Astrocyte (in vitro differentiated cells and primary cell): ENCODE results near the gene PSD. TPM values are rescaled to one million over a fixed set of nuclear protein-coding genes. Genes with fewer than 3 reads are reported as not detected.
"Not testable (repeated sequence)": the region's sequence is repeated elsewhere in the genome, so short reads cannot be mapped to it uniquely, and the experiment has no call there.

Source experiments
- DNase-seq: peaks from one replicate; pipeline ENCODE4 v3.0.0-alpha.2; 2010; ENCODE audit warnings: low read depth
- FAIRE-seq: peaks from 2 replicates; lab custom pipeline; 2011; peaks lifted over from hg19 to GRCh38; lab: Jason Lieb, UNC
- H2AFZ ChIP-seq: 2 replicates; pipeline ENCODE4 v1.6.0; 2012; ENCODE audit warnings: low read depth, low read length, inconsistent platforms
- H3K27ac ChIP-seq: 2 replicates; pipeline ENCODE4 v1.5.1; 2011; ENCODE audit warnings: low read depth, low read length, inconsistent platforms
- H3K27me3 ChIP-seq: 2 replicates; pipeline ENCODE4 v1.6.0; 2011; ENCODE audit warnings: low read length, inconsistent platforms; ENCODE audit not compliant: insufficient read depth
- H3K36me3 ChIP-seq: 2 replicates; pipeline ENCODE4 v1.5.1; 2011; ENCODE audit warnings: low read length, inconsistent platforms; ENCODE audit not compliant: insufficient read depth
- H3K4me1 ChIP-seq: 2 replicates; pipeline ENCODE4 v1.5.1; 2011; ENCODE audit warnings: low read length, inconsistent platforms; ENCODE audit not compliant: insufficient read depth
- H3K4me2 ChIP-seq: 2 replicates; pipeline ENCODE4 v1.6.0; 2012; ENCODE audit warnings: low read length, inconsistent platforms
- H3K4me3 ChIP-seq: 2 replicates; pipeline ENCODE4 v1.5.1; 2011; ENCODE audit warnings: low read depth, mild to moderate bottlenecking, low read length, inconsistent platforms; ENCODE audit not compliant: insufficient read depth
- H3K79me2 ChIP-seq: 2 replicates; pipeline ENCODE4 v1.6.0; 2012; ENCODE audit warnings: mild to moderate bottlenecking, low read length, inconsistent platforms; ENCODE audit not compliant: insufficient read depth
- H3K9ac ChIP-seq: 2 replicates; pipeline ENCODE4 v1.6.0; 2012; ENCODE audit warnings: mild to moderate bottlenecking, low read length, inconsistent platforms
- H3K9me3 ChIP-seq: 2 replicates; pipeline ENCODE4 v1.5.1; 2012; ENCODE audit warnings: low read depth, mild to moderate bottlenecking, low read length, inconsistent platforms; ENCODE audit not compliant: insufficient read depth
- H4K20me1 ChIP-seq: 2 replicates; pipeline ENCODE4 v1.6.0; 2012; ENCODE audit warnings: low read length, inconsistent platforms; ENCODE audit not compliant: insufficient read depth
- H3K27ac Mint-ChIP-seq: one replicate; pipeline ENCODE4 v1.8.0; 2021; ENCODE audit warnings: mild to moderate bottlenecking, mixed read lengths; ENCODE audit not compliant: unreplicated experiment
- H3K27me3 Mint-ChIP-seq: one replicate; pipeline ENCODE4 v1.8.0; 2021; ENCODE audit warnings: low read depth, mixed read lengths; ENCODE audit not compliant: unreplicated experiment
- H3K36me3 Mint-ChIP-seq: one replicate; pipeline ENCODE4 v1.8.0; 2021; ENCODE audit warnings: low read depth, mixed read lengths; ENCODE audit not compliant: unreplicated experiment
- H3K4me1 Mint-ChIP-seq: one replicate; pipeline ENCODE4 v1.8.0; 2021; ENCODE audit warnings: low read depth, mixed read lengths; ENCODE audit not compliant: unreplicated experiment
- H3K4me3 Mint-ChIP-seq: one replicate; pipeline ENCODE4 v1.8.0; 2021; ENCODE audit warnings: mild to moderate bottlenecking, moderate library complexity, mixed read lengths; ENCODE audit not compliant: unreplicated experiment
- H3K9me3 Mint-ChIP-seq: one replicate; pipeline ENCODE4 v1.8.0; 2021; ENCODE audit warnings: mild to moderate bottlenecking, mixed read lengths; ENCODE audit not compliant: unreplicated experiment
- CTCF ChIP-seq: IDR thresholded peaks from 2 replicates; pipeline ENCODE4 v1.5.1; 2011; ENCODE audit warnings: low read depth, mild to moderate bottlenecking, inconsistent platforms, low read length, moderate library complexity; ENCODE audit not compliant: insufficient read depth
- EZH2 ChIP-seq: IDR thresholded peaks from 2 replicates; pipeline ENCODE4 v1.6.1; 2012; ENCODE audit warnings: mild to moderate bottlenecking, low read length, inconsistent platforms; ENCODE audit not compliant: insufficient read depth
- total RNA-seq: library from RNA; stranded (reverse); gene quantifications from 2 replicates; pipeline ENCODE4 v1.2.1, GENCODE V29; 2021

The PSD gene
- total RNA-seq, 1 donor from 2014 or later, result 8.8 TPM

GRCh38 chr10:102457591-102458150 is 39.1 kb upstream of the PSD start:
- Mint-ChIP-seq H3K9me3 (no peaks in the 10 kb centered on the region), H3K4me1 (peaks cover 27% of the 10 kb centered on the region), H3K4me3 (no peak overlapping the region), H3K36me3 (no peaks in the 10 kb centered on the region), H3K27ac (no peak overlapping the region), H3K27me3 (peaks cover 7% of the 10 kb centered on the region)
- H3K27ac ChIP-seq, result no peak overlapping the region
- TF ChIP-seq EZH2 (no peak), CTCF (no peak)
- H4K20me1 ChIP-seq, result no peaks in the 10 kb centered on the region
- no peak overlapping the region for H3K9ac ChIP-seq
- H3K9me3 ChIP-seq, result no peaks in the 10 kb centered on the region
- no peak overlapping the region for H2AFZ ChIP-seq
- no peak overlapping the region for H3K4me2 ChIP-seq
- H3K27me3 ChIP-seq, result peaks cover 2% of the 10 kb centered on the region
- H3K4me1 ChIP-seq, result peaks cover 23% of the 10 kb centered on the region
- H3K36me3 ChIP-seq, result no peaks in the 10 kb centered on the region
- H3K79me2 ChIP-seq, result no peaks in the 10 kb centered on the region
- no peak for FAIRE-seq
- DNase-seq, result no peak
- no peak overlapping the region for H3K4me3 ChIP-seq

GRCh38 chr10:102455893-102456471 is 37.4 kb upstream of the PSD start:
- Histone ChIP-seq H3K4me1 (peaks cover 24% of the 10 kb centered on the region), H3K9me3 (no peaks in the 10 kb centered on the region), H3K9ac (no peak overlapping the region), H3K27me3 (no peaks in the 10 kb centered on the region), H4K20me1 (no peaks in the 10 kb centered on the region), H2AFZ (peak overlapping the region; percentile 16), H3K27ac (peak overlapping the region; percentile 21), H3K4me3 (no peak overlapping the region), H3K36me3 (no peaks in the 10 kb centered on the region), H3K4me2 (peak overlapping the region; percentile 25), H3K79me2 (no peaks in the 10 kb centered on the region)
- Mint-ChIP-seq H3K4me1 (peaks cover 27% of the 10 kb centered on the region), H3K27me3 (no peaks in the 10 kb centered on the region), H3K9me3 (no peaks in the 10 kb centered on the region), H3K4me3 (no peak overlapping the region), H3K27ac (peak overlapping the region; percentile 95), H3K36me3 (no peaks in the 10 kb centered on the region)
- FAIRE-seq (no peak), DNase-seq (peak; percentile 75)
- no peak for TF ChIP-seq EZH2
- TF ChIP-seq CTCF, result no peak

- H3K4me1 ChIP-seq, result peaks cover 23% of the 10 kb centered on the region
- not testable (repeated sequence) for H3K9me3 Mint-ChIP-seq, H4K20me1 ChIP-seq, FAIRE-seq, H3K27me3 ChIP-seq, H3K36me3 ChIP-seq, H3K9me3 ChIP-seq, DNase-seq, H3K4me2 ChIP-seq, H3K9ac ChIP-seq, H3K36me3 Mint-ChIP-seq, H2AFZ ChIP-seq, H3K27me3 Mint-ChIP-seq, H3K27ac ChIP-seq, H3K79me2 ChIP-seq, H3K4me3 ChIP-seq
- H3K4me1 Mint-ChIP-seq, result peaks cover 27% of the 10 kb centered on the region
- H3K27ac Mint-ChIP-seq, result peak overlapping the region; percentile 95
- H3K4me3 Mint-ChIP-seq, result peak overlapping the region; percentile 11
Measured at GRCh38 chr10:102454662-102455487, 36.3 kb upstream of the PSD start.
